GM21737 (cell line): ENCODE results near the gene KCNG4.
"Not testable (repeated sequence)": the region's sequence is repeated elsewhere in the genome, so short reads cannot be mapped to it uniquely, and the experiment has no call there.

Experiments used
- ATAC-seq: cut with Tn5 transposase; IDR thresholded peaks from one replicate; pipeline ENCODE4 v1.9.1; 2021; ENCODE audit warnings: mild to moderate bottlenecking, moderate library complexity; ENCODE audit not compliant: unreplicated experiment

The KCNG4 gene

GRCh38 chr16:84237994-84238750, 1.6 kb downstream of the KCNG4 start:
- ATAC-seq, result no peak

- ATAC-seq, result no peak
Observed at GRCh38 chr16:84236671-84237070, 3.1 kb downstream of the KCNG4 start.

DNA sequence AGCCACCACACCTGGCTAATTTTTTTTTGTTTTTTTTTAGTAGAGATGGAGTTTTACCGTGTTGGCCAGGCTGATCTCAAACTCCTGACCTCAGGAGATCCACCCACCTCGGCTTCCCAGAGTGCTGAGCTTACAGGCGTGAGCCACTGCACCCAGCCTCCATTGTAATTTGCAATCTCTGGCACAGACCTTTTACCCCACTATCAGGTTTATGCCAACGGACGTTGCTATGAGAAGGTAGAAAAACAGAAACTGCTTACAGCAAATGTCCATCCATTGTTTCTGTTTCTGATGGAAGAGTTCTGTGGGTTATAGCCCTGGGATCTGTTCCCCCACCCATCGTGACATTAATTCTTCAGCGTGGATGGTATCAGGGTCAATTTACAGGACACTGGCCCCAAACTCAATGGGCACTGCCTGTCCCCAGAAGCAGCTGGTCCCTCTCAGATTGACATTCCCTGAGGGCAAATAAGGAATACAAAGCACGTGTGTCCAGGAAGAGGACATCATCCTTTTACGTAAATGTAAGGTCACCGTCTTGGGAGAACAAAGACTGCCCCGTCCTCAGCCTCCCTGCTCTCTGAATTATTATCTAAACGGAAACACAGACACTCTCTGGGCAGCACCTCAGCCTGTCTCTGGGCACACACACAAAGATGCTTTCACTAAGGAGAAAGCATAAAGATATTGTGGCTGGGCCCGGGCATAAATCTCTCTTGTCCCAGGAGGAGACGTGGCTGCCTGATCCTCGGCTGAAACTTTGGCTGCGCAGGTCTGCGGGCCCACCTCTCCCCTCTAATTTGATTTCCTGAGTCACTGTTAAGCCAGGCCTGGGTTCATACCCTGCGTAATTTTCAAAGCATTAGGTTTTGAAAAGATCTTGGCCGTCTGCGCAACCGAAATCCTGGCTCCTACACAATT, 5.2 kb downstream of the KCNG4 start:
- ATAC-seq, result no peak

GRCh38 chr16:84233748-84234147, 6.1 kb downstream of the KCNG4 start:
- ATAC-seq, result no peak

GRCh38 chr16:84232969-84233368, 6.8 kb downstream of the KCNG4 start:
- ATAC-seq, result no peak

DNA sequence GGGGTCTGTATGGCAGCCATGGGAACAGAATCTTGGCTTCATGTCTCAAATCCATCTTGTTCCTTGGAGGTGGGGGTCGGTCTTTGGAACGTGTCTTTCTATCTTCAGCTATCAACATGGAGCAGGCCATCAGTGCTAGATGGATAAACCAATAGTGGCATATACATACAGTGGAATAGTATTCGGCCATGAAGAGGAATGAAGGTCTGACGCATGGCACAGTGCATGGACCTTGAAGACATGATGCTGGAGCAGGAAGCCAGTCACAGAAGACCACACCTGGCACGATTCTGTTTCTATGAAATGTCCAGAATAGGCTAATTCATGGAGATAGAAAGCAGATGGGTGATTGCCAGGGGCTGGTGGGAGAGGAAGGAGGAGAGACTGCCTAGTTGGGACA, 7.8 kb downstream of the KCNG4 start:
- ATAC-seq, result no peak

- ATAC-seq, result no peak
Observed at GRCh38 chr16:84229471-84229870, 10.3 kb downstream of the KCNG4 start.

- ATAC-seq, result no peak
Observed at GRCh38 chr16:84228256-84228838, 11.5 kb downstream of the KCNG4 start.

DNA sequence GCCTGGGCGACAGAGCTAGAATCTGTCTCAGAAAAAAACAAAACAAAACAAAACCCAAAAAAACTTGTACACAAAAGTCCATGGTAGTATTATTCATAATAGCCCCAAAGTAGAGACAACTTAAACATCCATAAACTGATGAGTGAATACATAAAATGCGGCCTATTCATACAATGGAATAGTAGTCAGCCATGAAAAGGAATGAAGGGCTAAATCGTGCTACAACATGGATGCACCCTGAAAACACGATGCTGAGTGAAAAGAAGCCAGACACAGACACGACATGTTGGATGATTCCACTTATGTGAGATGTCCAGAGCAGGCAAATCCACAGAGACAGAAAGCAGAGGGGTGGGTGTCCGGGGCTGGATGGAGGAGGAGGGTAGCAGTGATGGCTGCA, 12.3 kb downstream of the KCNG4 start:
- ATAC-seq, result no peak

DNA sequence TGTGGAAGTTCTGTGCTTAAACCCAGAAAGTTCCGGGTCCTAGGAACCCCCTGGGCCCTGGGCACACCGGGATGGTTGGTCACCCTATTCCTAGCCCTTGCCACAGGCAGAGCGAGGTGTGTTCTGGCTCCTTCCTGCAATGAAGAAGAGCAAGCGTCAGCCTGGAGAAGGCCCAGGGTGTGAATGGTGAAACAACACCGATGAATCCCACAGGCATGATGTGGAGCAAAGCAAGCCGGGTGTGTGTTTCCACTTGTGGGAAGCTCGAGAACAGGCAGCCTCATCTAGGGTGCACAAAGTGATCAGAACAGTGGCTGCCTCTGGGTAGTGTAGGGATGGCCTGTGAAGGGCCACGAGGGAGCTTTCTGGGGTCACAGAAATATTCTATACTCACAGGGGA, 13.8 kb downstream of the KCNG4 start:
- ATAC-seq, result no peak

- no peak for ATAC-seq
Observed at GRCh38 chr16:84225571-84225970, 14.2 kb downstream of the KCNG4 start.

- no peak for ATAC-seq
Observed at GRCh38 chr16:84225126-84225525, 14.7 kb downstream of the KCNG4 start.

- ATAC-seq, result no peak
Observed at GRCh38 chr16:84224554-84224953, 15.3 kb downstream of the KCNG4 start.

DNA sequence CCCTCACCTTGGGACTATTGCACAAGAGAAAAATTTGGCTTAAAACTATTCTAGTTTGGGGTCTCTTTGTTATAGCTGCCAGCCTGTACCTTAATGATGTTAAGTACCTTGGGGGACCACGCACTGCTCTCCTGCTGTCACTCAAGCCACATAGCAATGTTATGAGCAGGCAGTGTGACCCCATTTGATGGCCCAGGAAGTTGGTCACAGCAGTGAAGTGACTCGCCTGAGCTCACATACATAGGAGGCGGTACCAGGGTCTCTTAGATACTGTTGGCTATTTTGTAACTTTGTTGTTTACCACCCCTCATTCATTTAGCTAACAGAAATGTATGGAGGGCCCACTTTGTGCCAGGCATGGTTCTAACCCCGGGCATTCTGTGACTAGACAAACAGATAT, 16.4 kb downstream of the KCNG4 start:
- ATAC-seq, result no peak

- ATAC-seq, result no peak
Observed at GRCh38 chr16:84220851-84221250, 19.0 kb downstream of the KCNG4 start.

- no peak for ATAC-seq
Observed at GRCh38 chr16:84218956-84219355, 20.9 kb downstream of the KCNG4 start.

- no peak for ATAC-seq
Observed at GRCh38 chr16:84218176-84218823, 21.5 kb downstream of the KCNG4 start.

DNA sequence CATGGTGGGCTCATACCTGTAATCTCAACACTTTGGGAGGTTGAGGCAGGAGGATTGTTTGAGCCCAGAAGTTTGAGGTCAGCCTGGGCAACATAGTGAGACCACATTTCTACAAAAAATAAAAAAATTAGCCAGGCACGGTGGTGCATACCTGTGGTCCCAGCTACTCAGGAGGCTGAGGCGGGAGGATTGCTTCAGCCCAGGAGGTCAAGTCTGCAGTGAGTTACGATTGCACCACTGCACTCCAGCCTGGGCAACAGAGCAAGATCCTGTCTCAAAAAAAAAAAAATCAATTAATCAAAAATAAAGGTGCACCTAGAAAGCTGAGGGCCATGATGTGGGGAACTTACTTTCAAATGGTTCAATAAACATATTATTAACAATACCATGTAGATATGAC, 23.7 kb downstream of the KCNG4 start:
- not testable (repeated sequence) for ATAC-seq

DNA sequence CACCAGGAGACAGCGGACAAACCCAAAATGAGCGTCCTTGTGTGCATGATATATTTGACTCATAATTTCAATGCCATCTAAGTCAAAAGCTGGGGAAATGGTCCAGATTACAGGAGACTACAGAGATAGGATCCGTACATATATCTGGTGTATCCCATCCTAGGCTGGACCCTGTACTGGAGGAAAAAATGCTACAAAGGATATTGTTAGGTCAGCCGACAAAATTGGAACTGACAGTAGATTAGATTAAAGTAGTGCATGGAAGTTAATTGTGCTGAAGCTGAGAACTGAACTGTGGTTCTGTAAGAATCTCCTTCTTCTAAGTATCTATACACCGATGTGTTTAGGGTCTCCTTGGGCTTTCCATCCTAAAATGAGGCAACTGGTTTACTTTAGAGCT, 24.3 kb downstream of the KCNG4 start:
- ATAC-seq, result no peak

DNA sequence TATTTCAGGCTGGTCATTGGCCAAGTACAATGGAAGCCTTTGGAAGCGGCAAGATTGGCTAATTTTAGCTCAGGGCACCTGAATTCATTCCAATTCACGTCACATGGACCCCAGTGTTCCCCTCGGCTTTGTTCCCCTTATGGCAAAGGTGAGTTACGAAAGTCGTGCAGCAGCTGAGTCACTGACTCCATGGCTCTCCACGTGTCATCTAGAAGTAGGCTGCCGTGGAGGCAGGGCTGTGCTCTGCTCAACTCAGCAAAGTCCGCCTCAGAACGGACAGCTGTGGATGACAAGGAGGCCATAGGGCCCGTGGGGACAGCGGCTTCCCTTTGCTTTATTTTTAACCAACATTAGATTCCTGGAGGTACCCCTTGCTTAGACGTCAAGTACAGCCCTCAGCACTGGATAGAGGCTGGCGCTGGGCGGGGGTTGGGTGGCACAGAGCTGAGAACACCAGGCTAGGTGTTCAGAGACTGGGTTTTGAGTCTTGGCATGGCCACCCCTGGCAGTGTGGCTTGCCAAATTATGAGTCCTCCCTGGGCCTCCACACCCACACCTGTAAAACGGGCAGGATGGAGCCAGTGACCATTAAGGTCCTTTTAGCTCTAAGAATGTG, 25.3 kb downstream of the KCNG4 start:
- no peak for ATAC-seq

- ATAC-seq, result no peak
Observed at GRCh38 chr16:84212631-84213030, 27.2 kb downstream of the KCNG4 start.
